Lung (tissue), 12 donors: ENCODE measurements around the gene PRIM2. TPM values are rescaled to one million over a fixed set of nuclear protein-coding genes. Genes with fewer than 3 reads are reported as not detected.

Experiments
- ATAC-seq: fragments of 200-7000 bp; cut with Tn5 transposase; one replicate; pipeline ENCODE4 v1.9.1; 2020; ENCODE audit warnings: moderate number of reproducible peaks; ENCODE audit not compliant: insufficient read depth, low FRiP score
- DNase-seq, 3 donors: peaks; one replicate each; pipeline ENCODE4 v3.0.0-alpha.2; 2013 to 2017
- H3K27ac ChIP-seq, 2 donors: one replicate each; pipeline ENCODE4 v1.5.1; 2013; ENCODE audit warnings: mild to moderate bottlenecking in 2 of 2, moderate library complexity in 2 of 2, control low read depth in 1 of 2, inconsistent platforms in 1 of 2, low read depth in 1 of 2, low read length in 1 of 2
- H3K27me3 ChIP-seq, 3 donors: one replicate each; pipeline ENCODE4 v1.5.1; 2013; ENCODE audit warnings: low read length in 2 of 3; ENCODE audit not compliant: control insufficient read depth in 3 of 3, insufficient read depth in 3 of 3
- H3K36me3 ChIP-seq, 4 donors: one replicate each; pipeline ENCODE4 v1.5.1; 2013; ENCODE audit warnings: low read length in 4 of 4, mild to moderate bottlenecking in 1 of 4, moderate library complexity in 1 of 4; ENCODE audit not compliant: control insufficient read depth in 4 of 4, insufficient read depth in 4 of 4
- H3K4me1 ChIP-seq, 5 donors: one replicate each; pipeline ENCODE4 v1.5.1; 2013; ENCODE audit warnings: low read length in 5 of 5, mild to moderate bottlenecking in 2 of 5, moderate library complexity in 1 of 5; ENCODE audit not compliant: control insufficient read depth in 5 of 5, insufficient read depth in 5 of 5
- H3K4me3 ChIP-seq: one replicate; pipeline ENCODE4 v1.5.1; 2013; ENCODE audit warnings: mild to moderate bottlenecking, control low read depth, moderate library complexity
- H3K9ac ChIP-seq, 2 donors: one replicate each; pipeline ENCODE4 v1.5.1; 2013; ENCODE audit warnings: low read length in 2 of 2, control low read depth in 1 of 2; ENCODE audit not compliant: insufficient read depth in 1 of 2
- H3K9me3 ChIP-seq, 4 donors: one replicate each; pipeline ENCODE4 v1.5.1; 2013; ENCODE audit warnings: low read length in 3 of 4, mild to moderate bottlenecking in 1 of 4, moderate library complexity in 1 of 4; ENCODE audit not compliant: control insufficient read depth in 4 of 4, insufficient read depth in 3 of 4
- CTCF ChIP-seq: IDR thresholded peaks from 2 replicates; pipeline ENCODE4 v1.5.1; 2012; ENCODE audit warnings: mild to moderate bottlenecking; ENCODE audit errors: control extremely low read depth, extremely low read depth
- WGBS, 2 donors: extraction: QIAGEN DNeasy Blood & Tissue Kit; methylation state at CpG; one replicate each; pipeline ENCODE4 v1.1.7; 2013; 5-methylcytosine and 5-hydroxymethylcytosine counted together
- polyA plus RNA-seq, 2 donors: library from polyadenylated mRNA; stranded (reverse); fragments of 200-250 nt; gene quantifications; one replicate each; pipeline ENCODE4 v1.2.1, GENCODE V29; 2013
- total RNA-seq, 2 donors: library from RNA; depleted of rRNA in 1 of 2; stranded (reverse); fragments of >200 nt in 1 of 2; gene quantifications; one replicate each; pipeline ENCODE4 v1.2.1, GENCODE V29; 2014 to 2021
- donor health status: control.
- donor health status: control.
- donor health status: Bipolar disorder and iron deficiency.
- donor health status: healthy.
- donor health status: DM: yes; HTN: yes; CAD: no.

The PRIM2 gene
- total and polyA plus RNA-seq, 4 donors, result 4.0 to 21.8 (median 6.6) TPM

GRCh38 chr6:57316581-57317059, 810 bp upstream of the PRIM2 start:
- DNase-seq (peak; percentile 86 to 93 (median 91)), ATAC-seq (peak; percentile 90)
- peak; percentile 86 for TF ChIP-seq CTCF
- Histone ChIP-seq H3K4me3 (peak overlapping the region; percentile 49), H3K36me3 (peaks cover 2 to 13% (median 6%) of the 10 kb centered on the region in 4 donors), H3K27me3 (no peaks in the 10 kb centered on the region), H3K27ac (peak overlapping the region; percentile 61 to 74), H3K9ac (peak overlapping the region; percentile 19 to 64), H3K4me1 (peaks cover 0 to 26% (median 0%) of the 10 kb centered on the region in 5 donors), H3K9me3 (no peaks in the 10 kb centered on the region)
- 0% methylated on average over 26 of the region's 26 CpGs for WGBS, 2 donors

- no peak overlapping the region for H3K4me3 ChIP-seq
- no peak for ATAC-seq
- no peak overlapping the region for H3K27ac ChIP-seq
- H3K4me1 ChIP-seq, result no peaks in the 10 kb centered on the region
- H3K9me3 ChIP-seq, result peaks cover 0 to 3% (median under 1%) of the 10 kb centered on the region in 4 donors
- H3K27me3 ChIP-seq, result no peaks in the 10 kb centered on the region
- whole genome bisulfite sequencing, 2 donors, result 0 to 19% methylated on average over 1 of the region's 1 CpG
- DNase-seq, result peak in 1 of 3 donors; percentile 31
- H3K36me3 ChIP-seq, result peaks cover 10 to 40% (median 24%) of the 10 kb centered on the region in 4 donors
- TF ChIP-seq CTCF, result peak; percentile 4
- H3K9ac ChIP-seq, result no peak overlapping the region
Observed at GRCh38 chr6:57324538-57324937, 7.1 kb downstream of the PRIM2 start.

GRCh38 chr6:57327311-57327710, 9.9 kb downstream of the PRIM2 start:
- H3K27me3 ChIP-seq, result no peaks in the 10 kb centered on the region
- H3K27ac ChIP-seq, result no peak overlapping the region
- ATAC-seq (no peak), DNase-seq (no peak)
- TF ChIP-seq CTCF, result no peak
- peaks cover 8 to 35% (median 17%) of the 10 kb centered on the region in 4 donors for H3K36me3 ChIP-seq
- H3K4me3 ChIP-seq, result no peak overlapping the region
- no peaks in the 10 kb centered on the region for H3K4me1 ChIP-seq
- H3K9me3 ChIP-seq, result peaks cover 2 to 5% (median 3%) of the 10 kb centered on the region in 4 donors
- H3K9ac ChIP-seq, result no peak overlapping the region
- 91 to 93% methylated on average over 2 of the region's 2 CpGs for WGBS, 2 donors

DNA sequence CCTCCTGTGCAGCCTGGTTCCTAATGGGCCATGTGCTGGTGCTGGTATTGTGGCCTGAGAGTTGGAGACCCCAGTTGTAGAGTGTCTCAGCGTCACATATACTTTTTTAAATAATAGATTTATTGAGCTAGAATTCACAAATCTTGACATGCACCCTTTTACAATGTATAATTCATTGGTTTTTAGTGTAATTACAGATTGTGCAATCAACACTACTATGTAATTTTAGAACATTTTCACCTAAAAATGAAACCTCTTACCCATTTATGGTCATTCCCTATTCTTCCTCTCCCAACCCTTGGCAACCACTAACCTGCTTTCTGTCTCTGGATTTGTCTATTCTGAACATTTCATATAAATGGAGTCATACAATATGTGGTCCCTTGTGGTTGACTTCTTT, 10.6 kb downstream of the PRIM2 start:
- WGBS, 2 donors, result 96 to 100% methylated on average over 1 of the region's 1 CpG
- Histone ChIP-seq H3K27me3 (no peaks in the 10 kb centered on the region), H3K36me3 (peaks cover 6 to 35% (median 14%) of the 10 kb centered on the region in 4 donors), H3K27ac (no peak overlapping the region), H3K4me1 (no peaks in the 10 kb centered on the region), H3K9me3 (peaks cover 2 to 5% (median 4%) of the 10 kb centered on the region in 4 donors), H3K4me3 (no peak overlapping the region), H3K9ac (no peak overlapping the region)
- DNase-seq, result no peak
- ATAC-seq, result no peak
- TF ChIP-seq CTCF, result no peak
